GM23248 (cell line): ENCODE results near the gene RNF215. TPM values are rescaled to one million over a fixed set of nuclear protein-coding genes. Genes with fewer than 3 reads are reported as not detected.

Source experiments
- DNase-seq: peaks from one replicate; pipeline ENCODE4 v3.0.0-alpha.2; 2015
- H2AFZ ChIP-seq: fragments of 200-600 bp; sonication (generic); 2 replicates; pipeline ENCODE4 v1.6.1; 2016; ENCODE audit warnings: antibody characterized with exemption
- H3F3A ChIP-seq: fragments of 200-600 bp; sonication (generic); 2 replicates; pipeline ENCODE4 v1.6.1; 2016; ENCODE audit warnings: mild to moderate bottlenecking, antibody characterized with exemption, mixed run types; ENCODE audit not compliant: insufficient read depth
- H3K27ac ChIP-seq: fragments of 200-600 bp; sonication (generic); 2 replicates; pipeline ENCODE4 v1.5.1; 2016; ENCODE audit warnings: mild to moderate bottlenecking
- H3K27me3 ChIP-seq: fragments of 200-600 bp; sonication (generic); replicated peaks from 2 replicates; pipeline ENCODE4 v1.6.1; 2016; ENCODE audit warnings: mild to moderate bottlenecking; ENCODE audit not compliant: insufficient read depth
- H3K36me3 ChIP-seq: fragments of 200-600 bp; sonication (generic); 2 replicates; pipeline ENCODE4 v1.6.1; 2016; ENCODE audit warnings: low read depth, mild to moderate bottlenecking
- H3K4me1 ChIP-seq: fragments of 200-600 bp; sonication (generic); 2 replicates; pipeline ENCODE4 v1.6.1; 2016; ENCODE audit warnings: mild to moderate bottlenecking; ENCODE audit not compliant: insufficient read depth
- H3K4me2 ChIP-seq: fragments of 200-600 bp; sonication (generic); one replicate; pipeline ENCODE4 v1.6.1; 2016; ENCODE audit warnings: mild to moderate bottlenecking; ENCODE audit not compliant: unreplicated experiment
- H3K4me3 ChIP-seq: fragments of 200-600 bp; sonication (generic); 2 replicates; pipeline ENCODE4 v1.5.1; 2016; ENCODE audit warnings: mild to moderate bottlenecking
- H3K79me2 ChIP-seq: fragments of 200-600 bp; sonication (generic); 2 replicates; pipeline ENCODE4 v1.6.1; 2016; ENCODE audit warnings: mild to moderate bottlenecking; ENCODE audit not compliant: insufficient read depth
- H3K9ac ChIP-seq: fragments of 200-600 bp; sonication (generic); 2 replicates; pipeline ENCODE4 v1.6.1; 2016; ENCODE audit warnings: mild to moderate bottlenecking
- H3K9me2 ChIP-seq: fragments of 200-600 bp; sonication (generic); 2 replicates; pipeline ENCODE4 v1.6.1; 2016; ENCODE audit warnings: mixed run types, mild to moderate bottlenecking, moderate library complexity; ENCODE audit not compliant: insufficient read depth
- H3K9me3 ChIP-seq: fragments of 200-600 bp; sonication (generic); one replicate; pipeline ENCODE4 v1.6.1; 2017; ENCODE audit warnings: low read depth
- H4K20me1 ChIP-seq: fragments of 200-600 bp; sonication (generic); 2 replicates; pipeline ENCODE4 v1.6.0; 2016; ENCODE audit not compliant: insufficient read depth
- EZH2 ChIP-seq: fragments of 200-600 bp; sonication (generic); IDR thresholded peaks from 2 replicates; pipeline ENCODE4 v1.6.1; 2018; ENCODE audit warnings: antibody characterized with exemption, mild to moderate bottlenecking; ENCODE audit not compliant: insufficient read depth, poor library complexity, severe bottlenecking
- EZH2phosphoT487 ChIP-seq: fragments of 200-600 bp; sonication (generic); IDR thresholded peaks from 2 replicates; pipeline ENCODE4 v1.6.1; 2018; ENCODE audit warnings: antibody characterized with exemption, moderate library complexity, mild to moderate bottlenecking, low read depth; ENCODE audit not compliant: insufficient read depth
- WGBS, 2 experiments: methylation state at CpG; one replicate each; pipeline ENCODE4 v1.1.6; 2015 to 2017; ENCODE audit warnings: low lambda C conversion rate in 2 of 2, low coverage in 1 of 2; ENCODE audit errors: missing lambda C conversion rate in 2 of 2; 5-methylcytosine and 5-hydroxymethylcytosine counted together
- in situ Hi-C: fragments of 300-500 bp; cut with MboI; formaldehyde crosslinking; loops from 2 replicates; pipeline ENCODE4 v1.15.0; 2020
- polyA plus RNA-seq: library from polyadenylated mRNA; unstranded; fragments of >200 nt; fragmentation: Nextera tagmentation; extraction: Ambion mirVana; gene quantifications from 2 replicates; pipeline ENCODE4 v1.2.1, GENCODE V29; 2016
- total RNA-seq: library from RNA; depleted of rRNA; stranded (reverse); fragments of >200 nt; shearing (Covaris generic); gene quantifications from 2 replicates; pipeline ENCODE4 v1.2.3, GENCODE V29; 2014

The RNF215 gene
- total and polyA plus RNA-seq, 2 experiments from 2014 or later: 2.9 to 29.9 TPM

DNA sequence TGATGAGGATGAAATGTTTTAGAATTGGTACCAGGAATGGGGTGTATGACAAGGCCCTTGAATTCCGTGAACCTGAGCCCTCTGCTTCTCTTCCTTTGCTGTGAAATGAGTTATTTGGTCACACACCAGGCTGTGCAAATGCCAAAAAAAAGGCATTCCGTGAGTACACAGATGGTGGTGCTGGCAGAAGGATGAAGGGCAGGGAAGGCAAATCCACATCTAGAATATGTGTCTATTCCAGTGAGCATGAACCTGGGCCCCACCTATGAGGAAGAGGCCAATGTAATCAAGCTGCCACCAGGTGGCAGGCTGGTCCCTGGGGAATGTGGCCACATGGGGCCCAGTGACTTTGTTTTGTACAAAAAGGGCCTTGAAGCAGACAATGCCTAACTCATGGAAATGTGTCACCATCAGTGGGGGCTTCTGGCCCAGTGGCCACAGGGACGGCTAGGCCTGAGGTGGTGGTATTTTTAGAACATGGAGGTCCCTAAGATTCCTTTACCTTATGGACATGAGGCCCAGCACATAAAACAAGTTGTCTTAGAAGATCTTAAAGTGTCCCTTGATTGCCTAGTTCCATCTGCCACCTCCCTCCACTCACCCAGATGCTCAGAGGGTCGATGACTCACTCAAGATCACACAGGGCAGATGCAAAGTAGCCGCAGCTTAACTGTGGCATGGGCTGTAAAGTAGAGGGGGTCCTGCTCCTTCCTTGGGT lies 3.9 kb upstream of the RNF215 start:
- no peaks in the 10 kb centered on the region for H4K20me1 ChIP-seq
- 0 out of 2 replicates have a peak overlapping the region, but pooled peaks have one; percentile 20 for H2AFZ ChIP-seq
- H3K36me3 ChIP-seq: no peaks in the 10 kb centered on the region
- in situ Hi-C loops: loop anchor here (10.0 kb wide), 1 partner anchor 286 kb away; no protein-coding TSS in a partner anchor
- H3F3A ChIP-seq: no peaks in the 10 kb centered on the region
- no peaks in the 10 kb centered on the region for H3K9me2 ChIP-seq
- no peak overlapping the region for H3K4me2 ChIP-seq
- 63 to 71% methylated on average over 5 of the region's 5 CpGs for WGBS, 2 experiments
- H3K9me3 ChIP-seq: no peaks in the 10 kb centered on the region
- no peak overlapping the region for H3K27ac ChIP-seq
- TF ChIP-seq EZH2phosphoT487 (no peak), EZH2 (no peak)
- 0 out of 2 replicates have a peak overlapping the region, but pooled peaks have one; percentile 34 for H3K9ac ChIP-seq
- no peak overlapping the region for H3K4me3 ChIP-seq
- H3K79me2 ChIP-seq: peaks cover 3% of the 10 kb centered on the region; the same call in 1 of the 2 replicates
- H3K4me1 ChIP-seq: peaks cover 14% of the 10 kb centered on the region
- peak; percentile 78 for DNase-seq
- no peaks in the 10 kb centered on the region for H3K27me3 ChIP-seq

GRCh38 chr22:30386608-30386959 lies 627 bp downstream of the RNF215 start:
- TF ChIP-seq EZH2phosphoT487: no peak
- no peak for TF ChIP-seq EZH2
- no peaks in the 10 kb centered on the region for H3K9me2 ChIP-seq
- H3K4me2 ChIP-seq: peak overlapping the region; percentile 92
- H2AFZ ChIP-seq: peak overlapping the region; percentile 81
- peak overlapping the region; percentile 86 for H3K9ac ChIP-seq
- H3K4me3 ChIP-seq: peak overlapping the region; percentile 79
- in situ Hi-C loops: loop anchor here (10.0 kb wide), 1 partner anchor 102 kb away; the partner anchor contains the start of gene CASTOR1
- H3F3A ChIP-seq: no peaks in the 10 kb centered on the region
- H3K9me3 ChIP-seq: no peaks in the 10 kb centered on the region
- H3K4me1 ChIP-seq: peaks cover 9% of the 10 kb centered on the region
- 34 to 45% methylated on average over 6 to 10 of the region's 10 CpGs for WGBS, 2 experiments
- no peaks in the 10 kb centered on the region for H3K27me3 ChIP-seq
- no peaks in the 10 kb centered on the region for H3K36me3 ChIP-seq
- H4K20me1 ChIP-seq: no peaks in the 10 kb centered on the region
- H3K79me2 ChIP-seq: no peaks in the 10 kb centered on the region
- peak overlapping the region; percentile 34; the same call in 1 of the 2 replicates for H3K27ac ChIP-seq
- DNase-seq: peak; percentile 20

DNA sequence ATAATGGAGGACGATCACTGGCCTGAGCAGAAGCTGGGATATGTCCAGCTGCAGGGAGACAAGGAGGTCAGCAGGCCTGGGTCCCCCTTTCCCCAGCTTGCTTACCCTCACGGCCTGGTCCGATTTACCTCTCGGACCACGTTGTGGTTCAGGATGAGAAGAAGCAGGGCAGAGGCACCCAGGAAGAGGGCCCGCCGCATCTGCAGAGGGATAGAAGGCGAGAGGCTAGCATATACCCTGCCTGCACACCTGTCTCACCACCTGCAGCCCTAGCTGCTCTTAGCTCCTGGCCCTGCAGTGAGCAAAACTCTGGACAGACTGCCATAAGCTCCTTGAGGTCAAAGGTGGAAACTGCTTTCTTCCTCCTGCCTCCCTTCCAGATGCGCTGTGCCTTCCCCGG lies 1.3 kb downstream of the RNF215 start:
- H4K20me1 ChIP-seq: no peaks in the 10 kb centered on the region
- H2AFZ ChIP-seq: no peak overlapping the region
- no peaks in the 10 kb centered on the region for H3K9me3 ChIP-seq
- peak overlapping the region; percentile 86; the same call in 1 of the 2 replicates for H3K9ac ChIP-seq
- H3K36me3 ChIP-seq: no peaks in the 10 kb centered on the region
- no peak overlapping the region for H3K4me3 ChIP-seq
- peak overlapping the region; percentile 92 for H3K4me2 ChIP-seq
- no peaks in the 10 kb centered on the region for H3K79me2 ChIP-seq
- TF ChIP-seq EZH2phosphoT487: no peak
- no peak for TF ChIP-seq EZH2
- no peaks in the 10 kb centered on the region for H3K9me2 ChIP-seq
- H3K27me3 ChIP-seq: no peaks in the 10 kb centered on the region
- 95 to 96% methylated on average over 10 of the region's 10 CpGs for WGBS, 2 experiments
- no peak overlapping the region for H3K27ac ChIP-seq
- in situ Hi-C loops: loop anchor here (10.0 kb wide), 1 partner anchor 101 kb away; the partner anchor contains the start of gene CASTOR1
- no peaks in the 10 kb centered on the region for H3F3A ChIP-seq
- DNase-seq: no peak
- peaks cover 5% of the 10 kb centered on the region for H3K4me1 ChIP-seq

GRCh38 chr22:30383061-30383460 lies 4.2 kb downstream of the RNF215 start:
- TF ChIP-seq EZH2 (no peak), EZH2phosphoT487 (no peak)
- Histone ChIP-seq H3K36me3 (no peaks in the 10 kb centered on the region), H3F3A (no peaks in the 10 kb centered on the region), H3K9me3 (no peaks in the 10 kb centered on the region), H3K9ac (no peak overlapping the region), H3K4me2 (no peak overlapping the region), H2AFZ (no peak overlapping the region), H4K20me1 (no peaks in the 10 kb centered on the region), H3K27me3 (no peaks in the 10 kb centered on the region), H3K4me1 (peaks cover 5% of the 10 kb centered on the region), H3K4me3 (no peak overlapping the region), H3K79me2 (no peaks in the 10 kb centered on the region), H3K9me2 (no peaks in the 10 kb centered on the region), H3K27ac (no peak overlapping the region)
- in situ Hi-C loops: loop anchor here (10.0 kb wide), 1 partner anchor 98 kb away; the partner anchor contains the start of gene CASTOR1
- WGBS, 2 experiments: 71 to 81% methylated on average over 3 of the region's 3 CpGs
- no peak for DNase-seq
